GM12892 (cell line): ENCODE results near the gene RPL15.
"Not testable (repeated sequence)": the region's sequence is repeated elsewhere in the genome, so short reads cannot be mapped to it uniquely, and the experiment has no call there.

ENCODE experiments used
- POLR2A ChIP-seq: IDR thresholded peaks from 2 replicates; pipeline ENCODE4 v1.6.1; 2011; ENCODE audit warnings: low read depth, low read length, control low read depth
- POLR2AphosphoS5 ChIP-seq: IDR thresholded peaks from 2 replicates; pipeline ENCODE4 v1.6.1; 2011; ENCODE audit warnings: low read depth, low read length, control low read depth
- TAF1 ChIP-seq: IDR thresholded peaks from 2 replicates; pipeline ENCODE4 v1.6.1; 2011; ENCODE audit warnings: low read depth, mild to moderate bottlenecking, control low read depth, low read length, borderline replicate concordance

DNA sequence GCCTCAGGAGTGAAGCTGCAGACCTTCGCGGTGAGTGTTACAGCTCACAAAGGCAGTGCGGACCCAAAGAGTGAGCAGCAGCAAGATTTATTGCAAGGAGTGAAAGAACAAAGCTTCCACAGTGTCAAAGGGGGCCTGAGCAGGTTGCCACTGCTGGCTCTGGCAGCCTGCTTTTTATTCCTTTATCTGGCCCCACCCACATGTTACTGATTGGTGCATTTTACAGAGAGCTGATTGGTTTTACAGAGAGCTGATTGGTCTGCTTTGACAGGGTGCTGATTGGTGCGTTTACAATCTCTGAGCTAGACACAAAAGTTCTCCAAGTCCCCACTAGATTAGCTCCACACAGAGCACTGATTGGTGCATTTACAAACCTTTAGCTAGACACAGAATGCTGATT is 34.9 kb upstream of the RPL15 start:
- not testable (repeated sequence) for TF ChIP-seq POLR2A, POLR2AphosphoS5, TAF1
